Stimulated activated naive CD8-positive, alpha-beta T cell treated with anti-CD3 and anti-CD28 coated beads, Interleukin-15, Interleukin-2, amounts not matched to agents 100 U/mL and 50 U/mL, for 24 hours (primary cell): Measurements from ENCODE around the gene AUH.
"Not testable (repeated sequence)": the region's sequence is repeated elsewhere in the genome, so short reads cannot be mapped to it uniquely, and the experiment has no call there.

Experiments
- ATAC-seq: fragments of 150-1000 bp; cut with Tn5 transposase; one replicate; pipeline ENCODE4 v1.10.0; 2021
- DNase-seq: peaks from one replicate; pipeline ENCODE4 v3.0.0; 2021

The AUH gene

DNA sequence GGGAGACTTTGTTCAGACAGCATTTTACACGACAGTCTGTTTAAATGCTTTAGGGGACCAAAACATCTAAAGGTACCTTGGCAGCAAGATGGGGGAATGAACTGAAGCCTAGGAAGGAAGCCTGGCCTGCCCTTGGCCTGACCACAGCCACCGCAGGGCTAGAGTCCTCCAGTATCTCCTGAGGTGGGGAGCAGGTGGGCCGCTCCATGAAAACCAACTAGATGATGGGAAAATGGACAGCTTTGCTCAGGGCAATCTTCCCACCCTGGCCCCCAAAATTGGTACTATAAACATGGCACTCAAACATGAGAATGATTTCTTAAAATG is 153.3 kb downstream of the AUH start:
- DNase-seq (no peak), ATAC-seq (no peak)

DNA sequence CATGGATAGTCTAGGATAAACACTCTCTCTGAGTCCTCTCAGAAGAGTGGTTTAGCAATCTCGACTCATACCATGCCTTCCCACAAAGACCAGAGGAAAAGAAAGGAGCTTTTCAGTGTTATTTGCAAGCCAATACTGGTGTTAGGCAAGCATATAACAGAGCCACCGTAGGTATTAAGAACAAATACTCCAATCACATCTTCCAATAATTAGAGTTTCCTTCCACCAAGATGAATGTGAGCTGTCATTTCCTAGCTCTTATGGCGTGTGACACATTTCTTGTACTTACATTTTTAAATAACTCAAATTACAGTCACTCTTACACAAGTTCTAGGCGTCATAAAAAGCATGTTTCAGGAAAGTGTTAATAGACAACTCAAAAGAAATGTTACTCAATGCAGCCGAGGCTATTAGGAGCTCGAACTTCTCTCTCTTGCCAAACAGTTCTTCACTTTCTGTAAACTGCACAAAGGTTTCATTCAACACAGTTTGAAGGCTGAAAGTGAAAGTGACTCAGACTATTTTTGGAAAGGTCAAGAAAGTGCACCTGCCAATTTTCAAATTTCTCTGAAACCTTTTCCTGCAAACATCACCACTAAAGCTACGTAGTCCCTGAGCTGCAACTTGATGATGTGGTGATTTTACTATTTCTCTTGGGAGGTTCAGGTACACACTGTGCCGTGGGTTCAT is 153.8 kb downstream of the AUH start:
- peak; percentile 75 for ATAC-seq
- DNase-seq, result no peak

DNA sequence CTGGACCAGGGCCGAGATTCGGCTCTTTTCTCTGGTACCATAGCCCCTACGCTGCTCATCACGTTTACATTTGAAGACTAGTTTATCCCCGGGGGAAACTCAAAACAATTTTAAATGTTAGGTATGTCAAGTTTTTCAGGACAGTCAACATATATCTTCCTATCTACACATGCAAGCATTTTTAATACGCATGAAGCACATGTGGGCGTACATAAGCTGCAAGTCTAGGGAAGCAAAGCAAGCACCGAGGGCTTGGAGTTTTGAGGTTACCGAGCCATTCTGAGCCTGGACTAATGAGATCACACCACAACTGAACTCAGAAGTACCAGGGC is 154.4 kb downstream of the AUH start:
- ATAC-seq (no peak), DNase-seq (no peak)

DNA sequence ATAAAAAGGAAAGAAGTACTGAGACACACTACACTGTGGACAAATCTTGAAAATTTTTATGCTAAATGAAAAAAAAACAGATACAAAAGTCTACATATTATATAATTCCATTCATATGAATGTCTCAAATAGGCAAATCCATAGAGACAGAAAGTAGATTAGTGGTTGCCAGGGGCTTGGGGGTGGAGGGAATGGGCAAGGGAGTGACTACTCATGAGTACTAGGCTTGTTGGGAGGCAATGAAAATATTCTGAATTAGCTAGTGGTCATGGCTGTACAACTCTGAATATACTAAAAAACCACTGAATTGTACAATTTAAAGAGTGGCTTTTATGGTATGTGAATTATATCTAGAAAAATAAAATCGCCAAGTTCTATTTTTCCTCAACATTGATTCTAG is 154.9 kb downstream of the AUH start:
- no peak for DNase-seq
- ATAC-seq, result no peak

DNA sequence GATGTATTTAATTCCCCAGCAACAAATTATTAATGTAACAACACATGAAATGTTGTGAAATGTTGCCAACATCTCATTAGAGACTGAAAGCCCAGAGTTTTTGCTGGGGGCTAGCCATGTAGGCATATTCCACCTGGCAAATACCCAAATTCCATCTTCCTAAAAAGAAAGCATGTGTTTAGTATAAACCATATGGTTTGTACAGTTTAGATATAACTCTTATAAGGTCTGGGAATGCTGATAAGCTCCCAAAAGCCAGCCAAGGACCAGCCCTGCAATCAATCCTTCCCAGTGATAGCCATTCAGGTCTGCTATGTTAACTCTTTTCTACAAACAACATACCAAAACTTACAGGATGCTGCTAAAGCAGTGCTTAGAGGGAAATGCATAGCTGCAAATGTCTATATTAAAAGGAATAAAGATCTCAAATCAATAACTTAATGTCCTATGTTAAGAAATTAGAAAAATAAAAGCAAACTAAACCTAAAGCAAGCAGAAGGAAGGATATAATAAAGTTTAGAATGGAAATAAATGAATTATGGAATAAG is 158.9 kb downstream of the AUH start:
- no peak for DNase-seq
- ATAC-seq, result no peak

DNA sequence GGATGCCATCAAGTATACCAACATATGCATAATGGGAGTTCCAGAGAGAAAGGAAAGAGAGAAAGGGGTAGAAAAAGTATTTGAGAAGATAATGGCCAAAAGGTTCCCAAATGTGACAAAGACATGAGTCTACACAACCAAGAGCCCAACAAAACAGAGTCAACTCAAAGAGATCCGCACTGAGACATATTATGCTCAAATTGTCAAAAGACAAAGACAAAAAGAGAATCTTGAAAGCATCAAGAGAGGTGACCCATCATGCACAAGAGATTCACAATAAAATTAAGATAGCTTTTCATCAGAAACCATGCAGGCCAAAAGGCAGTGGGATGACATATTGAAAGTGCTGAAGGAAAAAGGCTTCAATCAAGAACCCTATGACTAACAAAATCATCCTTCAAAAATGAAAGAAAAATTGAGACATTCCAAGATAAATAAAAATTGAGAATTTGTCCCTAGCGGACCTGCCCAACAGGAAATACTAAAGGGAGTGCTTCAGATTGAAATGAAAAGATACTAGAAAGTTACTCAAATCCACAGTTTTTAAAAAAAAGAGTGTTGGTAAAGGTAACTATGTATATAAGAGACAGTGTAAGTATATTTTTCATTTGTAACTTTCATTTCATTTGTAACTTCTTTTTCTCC is 160.9 kb downstream of the AUH start:
- no peak for ATAC-seq
- DNase-seq, result no peak

DNA sequence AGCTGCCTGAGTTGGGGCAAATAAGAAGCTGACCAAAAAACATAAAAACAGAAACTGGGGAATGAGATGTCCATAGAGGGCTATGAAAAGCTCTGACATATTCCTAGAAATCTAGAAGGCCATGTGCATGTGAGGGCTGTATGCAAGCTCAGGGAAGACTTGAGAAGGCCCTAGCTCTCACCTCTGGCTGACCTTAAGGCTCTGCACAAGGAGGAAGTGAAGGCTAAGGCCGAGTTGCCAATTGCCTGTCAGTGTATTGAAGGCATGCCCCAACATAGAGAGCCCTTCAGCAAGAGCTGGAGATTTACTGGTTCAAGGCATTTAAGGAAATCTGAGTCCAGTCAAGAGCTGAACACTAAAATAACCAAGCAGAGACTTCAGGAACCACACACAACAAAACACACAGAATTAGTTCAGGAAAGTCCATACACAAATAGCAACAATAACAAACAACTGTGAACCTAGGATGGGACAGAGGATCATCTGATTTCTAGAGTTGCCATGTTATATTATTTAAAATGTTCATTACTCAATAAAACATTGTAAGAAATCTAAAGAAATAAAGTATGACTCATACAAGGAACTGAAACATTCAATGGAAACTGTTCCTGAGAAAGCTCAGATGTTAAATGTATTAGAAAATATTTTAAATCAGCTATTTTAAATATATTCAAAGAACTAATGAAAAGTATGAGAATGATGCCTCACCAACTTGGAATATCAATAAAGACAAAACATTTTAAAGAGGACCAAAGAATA is 161.8 kb downstream of the AUH start:
- ATAC-seq (peak; percentile 45), DNase-seq (no peak)

DNA sequence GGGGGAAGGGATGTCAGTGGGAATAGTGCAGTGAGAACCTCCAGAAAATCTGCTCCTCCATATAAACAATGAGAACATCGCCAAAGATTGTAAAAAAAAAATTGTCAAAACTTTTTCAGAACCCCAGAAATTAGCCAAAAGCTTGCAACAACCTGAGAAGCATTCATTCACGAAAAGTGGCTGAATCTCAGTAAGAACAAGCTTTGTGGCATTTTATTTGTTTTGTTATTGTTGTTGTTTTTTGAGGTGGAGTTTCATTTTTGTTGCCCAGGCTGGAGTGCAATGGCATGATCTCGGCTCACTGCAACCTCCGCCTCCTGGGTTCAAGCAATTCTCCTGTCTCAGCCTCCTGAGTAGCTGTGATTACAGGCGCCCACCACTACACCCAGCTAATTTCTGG is 162.8 kb downstream of the AUH start:
- not testable (repeated sequence) for ATAC-seq, DNase-seq

DNA sequence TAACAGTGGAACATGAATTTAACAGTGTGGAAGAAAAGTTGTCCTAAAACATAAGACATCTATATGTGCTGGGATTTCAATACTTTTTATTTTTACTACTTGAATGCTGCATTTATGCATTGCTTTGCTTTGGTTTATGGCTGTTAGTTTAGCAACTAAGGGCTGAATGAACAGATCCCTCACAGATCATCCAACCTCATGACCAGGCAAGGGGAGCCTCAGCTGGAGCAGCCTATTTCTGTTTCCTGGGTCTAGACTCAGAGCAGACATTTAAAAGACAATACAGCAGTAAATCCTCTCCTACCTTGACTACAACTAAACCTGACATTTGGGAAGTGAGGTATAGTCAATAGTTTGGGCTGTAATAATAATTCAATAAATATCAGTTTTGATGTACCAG is 163.3 kb downstream of the AUH start:
- no peak for ATAC-seq
- no peak for DNase-seq

DNA sequence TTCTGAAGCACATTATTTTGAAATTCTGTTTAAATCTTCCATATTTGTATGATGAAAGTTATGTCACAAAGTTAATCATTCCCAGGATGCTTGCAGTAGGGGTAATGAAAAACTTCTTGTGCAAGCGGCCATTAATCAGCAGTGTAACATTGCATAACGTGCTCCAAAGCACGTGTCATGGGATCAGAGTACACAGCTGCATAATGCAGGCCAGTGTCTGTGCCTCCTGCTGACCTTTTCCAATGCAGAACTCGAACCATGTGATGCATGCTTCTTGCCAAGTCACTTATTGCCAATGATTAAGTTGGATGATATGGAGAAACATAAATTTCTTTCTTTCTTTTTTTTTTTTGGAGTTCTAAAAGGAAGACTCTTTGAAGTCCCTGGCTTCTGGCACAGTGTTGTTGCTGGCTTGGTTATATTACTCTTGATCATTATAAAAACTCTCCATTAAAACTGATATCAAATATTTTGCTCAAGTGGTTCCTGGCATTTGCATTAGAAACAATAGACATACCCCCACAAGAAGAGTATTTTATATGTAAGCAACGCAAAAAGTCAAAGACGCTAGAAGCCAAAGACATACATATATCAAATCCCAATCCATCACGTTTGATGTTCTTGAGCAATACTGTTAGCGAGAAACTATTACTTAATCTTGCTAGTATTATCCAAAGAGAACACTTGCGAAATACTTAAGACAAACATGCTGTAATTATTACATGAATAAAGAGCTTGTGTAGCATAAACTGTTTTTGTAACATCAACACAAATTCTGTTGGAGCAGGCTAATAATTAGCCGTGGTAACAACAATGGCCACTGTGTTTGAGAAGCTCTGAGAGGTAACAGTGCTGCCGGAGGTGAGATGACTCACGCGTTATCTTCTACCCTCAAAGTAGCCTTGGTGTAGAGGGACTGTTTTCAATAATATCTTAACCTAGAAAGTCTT is 164.2 kb downstream of the AUH start:
- no peak for ATAC-seq
- no peak for DNase-seq

DNA sequence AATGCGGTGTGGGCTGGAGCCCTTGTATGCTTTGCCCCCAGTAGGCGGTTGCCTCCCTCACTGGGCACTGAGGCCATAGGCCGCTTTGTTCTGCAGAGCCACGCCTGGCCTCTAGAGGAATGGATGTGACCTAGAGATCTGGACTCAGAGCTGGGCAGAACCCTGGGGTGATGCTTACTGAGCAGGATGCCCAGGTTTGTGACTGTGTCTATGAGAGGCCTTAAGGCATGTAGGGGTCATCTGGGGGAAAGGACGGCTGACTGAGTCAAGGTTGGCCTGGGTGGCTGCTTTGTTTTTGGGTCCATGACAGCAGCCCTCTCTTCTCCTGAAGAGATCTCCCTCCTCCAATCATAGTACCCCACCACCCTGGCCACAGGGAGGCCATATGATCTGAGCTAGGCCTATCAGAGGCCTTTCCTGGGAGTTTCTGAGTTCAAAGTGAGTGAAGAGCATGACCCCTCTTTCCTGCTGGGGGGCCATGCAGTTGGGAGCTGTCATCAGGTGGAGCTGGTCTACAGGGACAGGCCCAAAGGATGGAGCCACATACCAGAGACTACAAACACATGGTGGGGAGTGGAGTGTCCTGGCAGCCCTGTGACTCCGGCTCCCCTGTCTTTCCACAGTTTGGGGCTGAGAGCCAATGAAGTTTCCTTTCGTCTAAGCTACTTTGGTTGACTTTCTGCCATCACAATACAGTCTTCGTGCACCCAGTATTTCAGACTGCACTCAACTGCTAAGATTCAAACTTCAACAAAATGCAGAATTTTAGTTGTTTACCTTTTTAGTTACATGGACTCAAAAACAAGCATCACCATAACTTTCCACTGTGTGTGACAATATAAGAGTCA is 165.4 kb downstream of the AUH start:
- DNase-seq (no peak), ATAC-seq (no peak)

DNA sequence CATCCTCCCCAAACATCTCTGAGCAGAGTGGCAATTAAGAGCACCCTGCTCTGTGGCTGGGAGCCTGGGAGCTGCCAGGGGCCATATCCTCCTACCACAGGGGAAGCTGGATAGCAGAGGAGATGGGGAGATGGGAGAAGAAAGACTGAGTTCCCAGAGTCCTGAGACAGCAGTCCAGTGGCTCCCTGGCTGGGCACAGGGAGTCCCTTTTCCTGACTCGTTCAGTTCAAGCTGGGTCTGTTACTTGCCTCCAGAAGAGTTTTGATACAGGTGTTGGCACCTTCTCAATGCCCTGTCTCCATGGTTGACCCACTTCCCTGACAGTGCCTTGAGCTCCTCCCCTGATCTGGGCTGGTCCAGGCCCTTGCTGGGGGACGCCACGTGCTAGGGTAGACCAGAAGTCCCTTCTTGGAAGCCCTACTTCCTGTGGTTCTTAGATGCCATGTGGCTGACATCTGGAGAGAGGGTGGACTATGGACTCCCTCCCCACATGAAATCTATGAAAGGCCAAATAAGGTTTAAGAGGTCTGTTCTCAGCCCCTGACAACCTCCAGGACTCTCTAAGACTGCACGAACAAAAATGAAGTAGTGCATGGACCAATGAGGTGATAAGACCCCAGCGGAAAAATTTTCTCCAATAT is 166.2 kb downstream of the AUH start:
- DNase-seq, result no peak
- no peak for ATAC-seq

DNA sequence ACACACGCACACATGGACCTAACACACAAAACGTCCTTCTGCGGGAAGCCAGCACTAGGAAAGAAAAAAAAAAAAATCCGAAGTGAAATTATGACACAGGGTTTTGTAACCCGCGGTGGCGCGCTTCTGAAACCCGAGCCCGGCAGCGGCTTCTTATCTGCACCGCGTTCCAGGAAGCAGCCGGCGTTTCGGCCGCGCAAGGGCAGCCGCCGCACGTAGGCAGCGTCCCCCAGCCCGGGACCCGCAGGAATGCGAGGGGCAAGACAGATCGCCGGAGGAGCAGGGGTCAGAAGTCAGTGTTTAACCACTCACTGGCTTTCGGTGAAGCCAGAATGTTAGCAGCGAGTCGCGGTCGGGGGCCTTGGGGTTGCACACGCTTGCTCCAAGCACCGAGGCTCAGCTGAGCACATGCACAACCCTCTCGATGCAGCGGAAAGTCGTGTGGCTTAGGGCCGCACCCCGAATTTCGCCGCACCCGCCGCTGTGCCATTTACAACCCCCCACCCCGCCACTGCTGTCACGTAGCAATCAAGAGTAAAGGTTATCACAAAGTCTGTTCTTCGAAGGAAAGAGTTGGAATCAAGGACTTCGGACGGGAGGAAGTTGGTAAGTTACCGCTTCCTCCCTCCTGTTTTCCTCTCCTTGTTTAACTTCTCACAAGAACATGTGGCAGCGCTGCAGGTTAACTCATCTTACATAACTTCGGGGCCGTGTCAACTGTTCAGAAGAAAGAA is 167.9 kb downstream of the AUH start:
- DNase-seq, result peak; percentile 91
- peak; percentile 67 for ATAC-seq

DNA sequence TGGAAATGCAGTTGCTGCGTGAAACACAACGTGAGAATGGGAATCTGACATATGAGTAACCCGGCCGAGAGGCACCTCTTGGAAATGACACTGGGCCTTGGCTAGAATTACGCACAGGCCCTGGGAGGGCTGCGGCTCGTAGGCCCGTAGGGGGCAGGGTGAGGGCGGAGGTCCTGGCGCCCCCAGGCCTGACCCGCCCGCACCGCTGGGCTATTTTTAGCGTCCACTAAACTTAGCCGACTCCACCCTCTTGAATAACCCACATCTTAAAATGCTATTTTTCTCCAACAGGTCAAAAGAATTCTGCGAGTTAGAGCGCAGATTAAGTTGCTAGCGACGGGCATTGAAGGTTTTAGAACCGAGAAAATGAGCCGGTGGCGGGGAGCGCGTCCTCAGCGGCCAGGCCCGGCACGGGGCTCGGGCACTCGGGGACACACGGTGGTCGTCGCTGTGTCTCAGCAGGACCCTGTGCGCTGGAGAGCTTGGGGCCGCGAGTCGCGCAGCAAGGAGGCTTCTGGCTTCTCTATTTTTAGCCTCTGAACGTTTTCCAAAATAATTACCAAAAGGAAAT is 168.5 kb downstream of the AUH start:
- ATAC-seq (peak; percentile 86), DNase-seq (peak; percentile 86)

DNA sequence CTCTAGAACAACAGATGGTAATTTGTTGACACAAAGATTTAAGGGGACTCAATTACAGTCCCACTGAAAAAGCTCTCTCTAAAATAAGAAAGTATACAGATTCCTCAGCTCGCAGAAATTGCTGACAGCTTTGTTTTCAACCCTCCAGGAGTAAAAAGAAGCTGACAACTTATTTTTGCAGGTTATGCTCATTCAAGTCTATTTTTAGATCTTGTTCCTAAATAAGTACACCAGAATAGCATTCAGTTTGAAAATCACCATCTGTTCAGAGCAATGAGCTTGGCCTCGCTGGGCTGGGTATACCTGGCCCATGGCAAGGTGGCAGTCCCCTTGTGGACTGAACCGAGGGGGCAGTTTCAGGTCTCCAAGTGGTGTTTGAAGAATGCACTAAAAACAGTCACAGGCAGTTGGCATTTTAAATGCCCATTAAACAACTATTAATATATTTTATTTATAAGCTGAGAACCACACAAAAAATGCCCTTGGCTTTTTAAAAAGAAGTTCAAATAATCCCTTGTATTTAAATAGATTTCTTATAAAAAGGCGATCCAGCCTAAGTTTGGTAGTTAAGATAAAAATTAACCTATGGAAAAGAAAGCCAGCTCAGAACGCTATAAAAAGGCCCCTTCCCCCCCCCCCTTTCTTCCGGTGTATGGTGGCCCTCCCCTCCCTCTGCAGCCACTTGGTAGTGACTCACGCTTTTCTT is 169.2 kb downstream of the AUH start:
- ATAC-seq (no peak), DNase-seq (no peak)

DNA sequence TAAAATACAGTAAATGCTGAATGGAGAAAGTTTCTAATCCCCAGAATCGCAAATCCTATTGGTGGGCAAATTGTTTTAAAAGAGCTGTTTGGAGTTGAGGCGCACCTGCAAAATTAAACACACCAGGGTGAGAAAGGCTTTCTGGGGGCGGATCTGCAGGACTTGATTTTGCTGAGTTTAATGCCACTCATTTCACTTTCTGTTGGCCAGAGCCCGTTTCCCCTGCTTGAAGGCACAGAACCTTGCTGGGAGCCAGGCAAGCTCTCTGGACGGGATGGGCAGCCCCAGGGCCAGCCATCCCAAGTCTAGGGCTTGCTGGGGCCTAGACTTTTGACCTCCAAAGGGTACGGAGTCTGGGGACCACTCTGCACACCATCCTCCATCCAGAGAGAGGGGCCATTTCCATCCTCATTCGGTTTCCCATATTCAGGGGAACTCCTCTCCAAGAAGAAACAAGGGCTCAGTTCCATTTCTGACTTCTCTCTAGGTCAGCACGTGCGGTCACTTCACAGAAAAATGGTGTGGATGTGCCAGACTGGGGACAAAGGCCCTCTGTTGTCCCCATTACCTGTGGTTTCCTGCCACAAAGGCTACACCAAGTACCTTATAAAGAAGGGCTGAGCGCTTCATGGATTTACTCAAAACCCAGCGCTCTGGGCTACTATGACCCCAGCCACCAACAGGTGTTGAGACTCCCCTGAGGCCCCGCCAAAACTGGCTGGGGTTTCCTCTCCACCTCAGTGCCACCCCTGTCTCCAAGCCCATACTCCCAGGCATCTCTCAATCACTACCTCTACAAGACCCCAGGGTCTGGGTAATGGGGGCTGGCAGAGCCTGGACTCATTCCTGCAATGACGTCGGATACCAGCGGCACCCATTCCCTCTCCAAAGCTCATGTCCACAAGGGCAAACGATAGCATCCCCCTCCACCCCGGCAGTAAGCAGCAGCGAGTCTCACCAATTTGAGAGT is 170.0 kb downstream of the AUH start:
- no peak for DNase-seq
- no peak for ATAC-seq

DNA sequence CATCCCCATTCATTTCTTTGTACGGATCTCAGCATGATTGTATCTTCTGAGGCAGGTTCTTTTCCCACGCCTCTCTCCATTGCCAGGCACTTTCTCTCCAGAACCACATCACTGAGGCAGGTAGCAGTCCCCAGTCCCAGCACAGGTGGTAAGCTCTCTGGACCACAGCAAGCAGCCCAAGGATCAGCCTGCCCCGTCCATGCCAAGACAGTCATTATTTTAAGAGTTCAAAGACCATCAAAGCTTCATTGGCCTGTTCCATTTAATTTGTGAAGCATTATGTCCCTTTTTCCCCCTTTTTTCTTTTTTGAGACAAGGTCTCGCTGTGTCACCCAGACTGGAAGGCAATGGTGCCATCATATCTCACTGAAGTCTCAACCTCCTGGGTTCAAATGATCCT is 171.7 kb downstream of the AUH start:
- no peak for DNase-seq
- ATAC-seq, result no peak
